HepG2 (cell line): ENCODE data around the gene WDR62. TPM values are rescaled to one million over a fixed set of nuclear protein-coding genes. Genes with fewer than 3 reads are reported as not detected.
A peak's percentile ranks its signal among the peaks of the same experiment; 100 is the strongest.

Source experiments
- ATF1 ChIP-seq: IDR thresholded peaks from 2 replicates; pipeline ENCODE4 v1.6.1; 2016; ENCODE audit warnings: mild to moderate bottlenecking, control low read depth
- ESRRA ChIP-seq: sonication (generic); formaldehyde crosslinking; IDR thresholded peaks from 2 replicates; pipeline ENCODE4 v1.5.1; 2020; ENCODE audit warnings: mild to moderate bottlenecking, low read depth, missing genetic modification reagents
- JUND ChIP-seq: sonication (generic); formaldehyde crosslinking; IDR thresholded peaks from 2 replicates; pipeline ENCODE4 v1.8.0; 2022; ENCODE audit warnings: mild to moderate bottlenecking, missing genetic modification reagents
- KAT7 ChIP-seq: IDR thresholded peaks from 2 replicates; pipeline ENCODE4 v1.6.1; 2018; ENCODE audit warnings: borderline replicate concordance, missing compliant biosample characterization
- MAFG ChIP-seq: sonication (generic); formaldehyde crosslinking; IDR thresholded peaks from 2 replicates; pipeline ENCODE4 v1.5.1; 2020; ENCODE audit warnings: mild to moderate bottlenecking, missing genetic modification reagents
- MAZ ChIP-seq, 2 experiments: sonication (generic) in 1 of 2; formaldehyde crosslinking in 1 of 2; IDR thresholded peaks; 2 replicates each; pipeline versions ENCODE4 v1.5.0 to v1.6.1; 2012 to 2020; ENCODE audit warnings: low read depth in 2 of 2, mild to moderate bottlenecking in 2 of 2, borderline replicate concordance in 1 of 2, improper control_type of control experiment in 1 of 2, low read length in 1 of 2, missing genetic modification reagents in 1 of 2, moderate library complexity in 1 of 2
- PITX1 ChIP-seq: sonication (generic); formaldehyde crosslinking; IDR thresholded peaks from 2 replicates; pipeline ENCODE4 v1.5.1; 2020; ENCODE audit warnings: mild to moderate bottlenecking, missing genetic modification reagents
- POGZ ChIP-seq: sonication (generic); formaldehyde crosslinking; IDR thresholded peaks from 2 replicates; pipeline ENCODE4 v1.4.0; 2020; ENCODE audit warnings: mild to moderate bottlenecking, missing genetic modification reagents
- POLR2G ChIP-seq: fragments of 200-400 bp; formaldehyde crosslinking; IDR thresholded peaks from 2 replicates; pipeline ENCODE4 v1.6.1; 2018; ENCODE audit warnings: mild to moderate bottlenecking, low read depth, low read length, moderate library complexity
- REXO4 ChIP-seq: sonication (generic); formaldehyde crosslinking; IDR thresholded peaks from 2 replicates; pipeline ENCODE4 v1.8.0; 2022; ENCODE audit warnings: missing genetic modification reagents, mild to moderate bottlenecking, borderline replicate concordance
- SNRNP70 ChIP-seq: fragments of 200-400 bp; formaldehyde crosslinking; IDR thresholded peaks from 2 replicates; pipeline ENCODE4 v1.6.1; 2017; ENCODE audit warnings: mild to moderate bottlenecking, low read depth, low read length, moderate library complexity
- TBX3 ChIP-seq: fragments of 450-650 bp; IDR thresholded peaks from 2 replicates; pipeline ENCODE4 v1.6.1; 2017; ENCODE audit warnings: antibody characterized with exemption, mild to moderate bottlenecking, inconsistent platforms, borderline replicate concordance
- ZBTB7B ChIP-seq: sonication (generic); formaldehyde crosslinking; IDR thresholded peaks from 2 replicates; pipeline ENCODE4 v1.4.0; 2020; ENCODE audit warnings: missing genetic modification reagents
- ZNF292 ChIP-seq: sonication (generic); formaldehyde crosslinking; IDR thresholded peaks from 2 replicates; pipeline ENCODE4 v1.8.1; 2022; ENCODE audit warnings: mild to moderate bottlenecking, low read depth, missing genetic modification reagents, borderline replicate concordance
- ZNF383 ChIP-seq: sonication (generic); formaldehyde crosslinking; IDR thresholded peaks from 2 replicates; pipeline ENCODE4 v1.4.0; 2020; ENCODE audit warnings: missing genetic modification reagents, mild to moderate bottlenecking, borderline replicate concordance
- ZNF549 ChIP-seq: sonication (generic); formaldehyde crosslinking; IDR thresholded peaks from 2 replicates; pipeline ENCODE4 v1.5.0; 2020; ENCODE audit warnings: missing genetic modification reagents
- ZNF879 ChIP-seq: sonication (generic); formaldehyde crosslinking; IDR thresholded peaks from 2 replicates; pipeline ENCODE4 v1.8.1; 2023; ENCODE audit warnings: missing genetic modification reagents
- polyA plus RNA-seq, 8 experiments: library from polyadenylated mRNA; depleted of rRNA in 3 of 8; stranded (reverse) in 7 of 8; unstranded in 1 of 8; fragments of >200 nt; fragmentation: Illumina TruSeq in 4 of 8; extraction: Trizol in 4 of 8; gene quantifications; 2 replicates each; pipeline versions ENCODE4 v1.2.1 to v1.2.3, GENCODE V29; 2011 to 2016; ENCODE audit warnings: low read depth in 4 of 8, missing spikeins in 1 of 8, mixed read lengths in 1 of 8; ENCODE audit not compliant: insufficient read depth in 1 of 8
- total RNA-seq, 5 experiments: library from RNA; depleted of rRNA; stranded (reverse); fragments of >200 nt; fragmentation: Illumina TruSeq; extraction: Trizol; gene quantifications; 2 replicates each; pipeline ENCODE4 v1.2.3, GENCODE V29; 2016; ENCODE audit warnings: low read depth in 1 of 5
- TF ChIP-seq, protein P1 (sequence below): sonication (generic); formaldehyde crosslinking; conservative IDR thresholded peaks from 2 replicates; pipeline ENCODE4 v1.8.0; 2022; ENCODE audit warnings: missing genetic modification reagents
- TF ChIP-seq, protein P2 (sequence below): sonication (generic); formaldehyde crosslinking; IDR thresholded peaks from 2 replicates; pipeline ENCODE4 v1.5.0; 2020; ENCODE audit warnings: missing genetic modification reagents
- TF ChIP-seq, protein P3 (sequence below): sonication (generic); formaldehyde crosslinking; IDR thresholded peaks from 2 replicates; pipeline ENCODE4 v1.8.0; 2022; ENCODE audit warnings: mild to moderate bottlenecking, missing genetic modification reagents, borderline replicate concordance
- TF ChIP-seq, protein P4 (sequence below): sonication (generic); formaldehyde crosslinking; IDR thresholded peaks from 2 replicates; pipeline ENCODE4 v1.8.1; 2023; ENCODE audit warnings: mild to moderate bottlenecking, inconsistent platforms, moderate library complexity, missing genetic modification reagents, borderline replicate concordance

WDR62 gene
- total and polyA plus RNA-seq, 2 of the 13 experiments (the other 11 are each of a cell fraction or from before 2014, with no cell fraction given), result 5.8 to 12.5 TPM

DNA sequence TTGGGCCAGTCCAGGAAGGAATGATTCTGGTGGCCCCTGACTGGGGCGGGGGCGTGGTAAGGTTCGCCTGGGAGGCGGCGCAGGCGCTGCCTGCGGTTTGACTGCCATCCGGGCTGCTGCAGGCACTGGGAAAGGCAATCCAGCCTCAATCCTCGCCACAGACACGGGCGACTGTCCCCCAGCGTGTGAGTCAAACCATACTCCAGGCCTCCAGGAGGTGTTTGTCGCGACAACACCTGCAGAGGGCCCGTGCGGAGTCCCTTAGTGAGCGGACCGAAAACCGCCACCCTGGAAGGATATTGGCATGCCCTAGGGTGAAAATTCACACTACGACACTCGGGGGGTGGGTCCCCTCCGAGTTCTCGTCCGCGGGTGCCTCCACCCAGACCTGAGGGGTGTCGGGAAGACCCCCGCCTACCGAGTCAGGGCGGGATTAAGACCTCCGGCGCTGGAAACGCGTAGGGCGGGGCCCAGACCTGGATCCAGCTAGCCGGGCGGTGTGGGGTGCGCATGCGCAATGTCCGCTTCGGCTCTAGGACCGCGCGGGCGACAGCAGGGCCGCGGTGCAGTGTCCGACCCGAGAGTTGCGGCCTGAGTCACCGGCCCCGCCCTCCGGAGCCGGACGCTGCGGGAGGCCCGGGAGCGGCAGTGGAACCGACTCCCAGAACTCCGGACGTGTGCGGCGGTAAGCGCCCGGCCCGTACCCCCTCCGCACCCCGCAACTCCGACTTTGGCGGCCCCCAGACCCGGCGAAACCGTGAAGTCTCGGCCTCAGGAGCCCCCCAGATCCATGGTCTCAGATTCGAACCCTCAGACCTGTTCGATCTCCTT, 85.0 kb downstream of the WDR62 start, which contains the start of gene CAPNS1 (continued):
- peak; percentile 48; the same call in 1 of the 2 replicates for TF ChIP-seq MAZ (IDR thresholded peaks at IDR 0.05; ENCODE audit: borderline replicate concordance, low read depth, low read length)
- TF ChIP-seq MAZ (CRISPR knock-in tag; IDR thresholded peaks at IDR 0.05; ENCODE audit: low read depth), result peak; percentile 92
- no peak for TF ChIP-seq ZNF383 (CRISPR knock-in tag)
- peak; percentile 99 for TF ChIP-seq PITX1 (CRISPR knock-in tag)
- TF ChIP-seq POGZ (CRISPR knock-in tag), result peak; percentile 70; the same call in 1 of the 2 replicates
- TF ChIP-seq, protein P1, sequence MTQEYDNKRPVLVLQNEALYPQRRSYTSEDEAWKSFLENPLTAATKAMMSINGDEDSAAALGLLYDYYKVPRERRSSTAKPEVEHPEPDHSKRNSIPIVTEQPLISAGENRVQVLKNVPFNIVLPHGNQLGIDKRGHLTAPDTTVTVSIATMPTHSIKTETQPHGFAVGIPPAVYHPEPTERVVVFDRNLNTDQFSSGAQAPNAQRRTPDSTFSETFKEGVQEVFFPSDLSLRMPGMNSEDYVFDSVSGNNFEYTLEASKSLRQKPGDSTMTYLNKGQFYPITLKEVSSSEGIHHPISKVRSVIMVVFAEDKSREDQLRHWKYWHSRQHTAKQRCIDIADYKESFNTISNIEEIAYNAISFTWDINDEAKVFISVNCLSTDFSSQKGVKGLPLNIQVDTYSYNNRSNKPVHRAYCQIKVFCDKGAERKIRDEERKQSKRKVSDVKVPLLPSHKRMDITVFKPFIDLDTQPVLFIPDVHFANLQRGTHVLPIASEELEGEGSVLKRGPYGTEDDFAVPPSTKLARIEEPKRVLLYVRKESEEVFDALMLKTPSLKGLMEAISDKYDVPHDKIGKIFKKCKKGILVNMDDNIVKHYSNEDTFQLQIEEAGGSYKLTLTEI (CRISPR knock-in tag), result no peak
- peak; percentile 54; the same call in 1 of the 2 replicates for TF ChIP-seq TBX3
- peak; percentile 97 for TF ChIP-seq ZBTB7B (CRISPR knock-in tag)
- TF ChIP-seq POLR2G, result peak; percentile 84
- TF ChIP-seq ZNF292 (CRISPR knock-in tag), result no peak; the same call in 1 of the 2 replicates
- TF ChIP-seq KAT7 (CRISPR knock-in tag), result peak; percentile 60; the same call in 1 of the 2 replicates
- TF ChIP-seq ATF1, result no peak
- no peak for TF ChIP-seq REXO4 (CRISPR knock-in tag)
- TF ChIP-seq SNRNP70, result no peak
- TF ChIP-seq JUND (CRISPR knock-in tag), result peak; percentile 66
- no peak for TF ChIP-seq ZNF549 (CRISPR knock-in tag)
- TF ChIP-seq ESRRA, result no peak
- TF ChIP-seq, protein P2, sequence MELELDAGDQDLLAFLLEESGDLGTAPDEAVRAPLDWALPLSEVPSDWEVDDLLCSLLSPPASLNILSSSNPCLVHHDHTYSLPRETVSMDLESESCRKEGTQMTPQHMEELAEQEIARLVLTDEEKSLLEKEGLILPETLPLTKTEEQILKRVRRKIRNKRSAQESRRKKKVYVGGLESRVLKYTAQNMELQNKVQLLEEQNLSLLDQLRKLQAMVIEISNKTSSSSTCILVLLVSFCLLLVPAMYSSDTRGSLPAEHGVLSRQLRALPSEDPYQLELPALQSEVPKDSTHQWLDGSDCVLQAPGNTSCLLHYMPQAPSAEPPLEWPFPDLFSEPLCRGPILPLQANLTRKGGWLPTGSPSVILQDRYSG, result 0 out of 2 replicates have a peak, but pooled peaks have one; percentile 58
- TF ChIP-seq ZNF879, result no peak
- TF ChIP-seq MAFG (CRISPR knock-in tag), result no peak
- TF ChIP-seq, protein P3, sequence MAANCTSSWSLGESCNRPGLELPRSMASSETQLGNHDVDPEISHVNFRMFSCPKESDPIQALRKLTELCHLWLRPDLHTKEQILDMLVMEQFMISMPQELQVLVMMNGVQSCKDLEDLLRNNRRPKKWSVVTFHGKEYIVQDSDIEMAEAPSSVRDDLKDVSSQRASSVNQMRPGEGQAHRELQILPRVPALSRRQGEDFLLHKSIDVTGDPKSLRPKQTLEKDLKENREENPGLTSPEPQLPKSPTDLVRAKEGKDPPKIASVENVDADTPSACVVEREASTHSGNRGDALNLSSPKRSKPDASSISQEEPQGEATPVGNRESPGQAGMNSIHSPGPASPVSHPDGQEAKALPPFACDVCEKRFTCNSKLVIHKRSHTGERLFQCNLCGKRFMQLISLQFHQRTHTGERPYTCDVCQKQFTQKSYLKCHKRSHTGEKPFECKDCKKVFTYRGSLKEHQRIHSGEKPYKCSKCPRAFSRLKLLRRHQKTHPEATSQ, result peak; percentile 93
- TF ChIP-seq, protein P4, sequence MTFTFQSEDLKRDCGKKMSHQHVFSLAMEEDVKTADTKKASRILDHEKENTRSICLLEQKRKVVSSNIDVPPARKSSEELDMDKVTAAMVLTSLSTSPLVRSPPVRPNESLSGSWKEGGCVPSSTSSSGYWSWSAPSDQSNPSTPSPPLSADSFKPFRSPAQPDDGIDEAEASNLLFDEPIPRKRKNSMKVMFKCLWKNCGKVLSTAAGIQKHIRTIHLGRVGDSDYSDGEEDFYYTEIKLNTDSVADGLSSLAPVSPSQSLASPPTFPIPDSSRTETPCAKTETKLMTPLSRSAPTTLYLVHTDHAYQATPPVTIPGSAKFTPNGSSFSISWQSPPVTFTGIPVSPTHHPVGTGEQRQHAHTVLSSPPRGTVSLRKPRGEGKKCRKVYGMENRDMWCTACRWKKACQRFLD (CRISPR knock-in tag), result no peak
